Keratinocyte (primary cell): ENCODE measurements around the gene SLC39A11.

Source experiments
- CTCF ChIP-seq, 3 experiments: IDR thresholded peaks in 1 of 3; conservative IDR thresholded peaks in 1 of 3; optimal IDR thresholded peaks in 1 of 3; 2 replicates in 2 of 3; 3 replicates in 1 of 3; pipeline versions ENCODE3 to v1.5.1; 2011; ENCODE audit warnings: low read length in 3 of 3, mild to moderate bottlenecking in 3 of 3, moderate library complexity in 2 of 3, control low read depth in 1 of 3, inconsistent platforms in 1 of 3; ENCODE audit not compliant: insufficient read depth in 2 of 3; ENCODE audit errors: extremely low read depth in 1 of 3
- EZH2 ChIP-seq: IDR thresholded peaks from one replicate; pipeline ENCODE4 v1.6.1; 2012; ENCODE audit warnings: inconsistent platforms, mild to moderate bottlenecking, low read length, moderate library complexity

- TF ChIP-seq CTCF (optimal IDR thresholded peaks at IDR 0.05 in 1 of 3, IDR thresholded peaks at IDR 0.05 in 1 of 3, conservative IDR thresholded peaks at IDR 0.05 in 1 of 3; ENCODE audit: extremely low read depth in 1 of 3, insufficient read depth in 2 of 3, low read length in 3 of 3): no peak
- no peak for TF ChIP-seq EZH2
Observed at GRCh38 chr17:73011016-73011486, 81.4 kb downstream of the SLC39A11 start.
